ENCODE data around the gene ULK4. TPM values are rescaled to one million over a fixed set of nuclear protein-coding genes. Genes with fewer than 3 reads are reported as not detected.
"Not testable (repeated sequence)": the region's sequence is repeated elsewhere in the genome, so short reads cannot be mapped to it uniquely, and the experiment has no call there.

ULK4 gene
- total RNA-seq, 4 donors from 2014 or later: 3.2 to 18.7 (median 12.6) TPM

DNA sequence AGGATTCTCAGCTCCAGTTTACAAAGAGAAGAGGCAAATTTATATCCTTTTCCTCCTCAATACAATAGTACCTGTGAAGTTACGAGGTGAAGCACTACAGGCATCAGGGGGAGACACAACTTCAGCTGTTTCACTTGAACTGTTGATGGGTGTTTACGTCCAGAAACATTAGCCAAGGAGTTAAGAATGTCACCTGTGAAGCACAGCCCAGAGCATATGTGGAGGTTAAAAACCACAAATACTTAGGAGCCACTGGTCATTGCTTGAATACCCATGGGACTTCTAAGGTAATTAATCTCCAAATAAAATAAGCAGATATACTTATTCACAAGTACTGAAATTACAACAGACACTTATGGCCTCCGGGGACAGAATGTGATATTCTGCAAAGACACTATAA lies 246.5 kb downstream of the ULK4 start:
- H3K4me3 ChIP-seq (ENCODE audit: low read depth, poor library complexity, severe bottlenecking): no peak overlapping the region
- TF ChIP-seq POLR2A (IDR thresholded peaks at IDR 0.05): no peak
- TF ChIP-seq, protein P1, sequence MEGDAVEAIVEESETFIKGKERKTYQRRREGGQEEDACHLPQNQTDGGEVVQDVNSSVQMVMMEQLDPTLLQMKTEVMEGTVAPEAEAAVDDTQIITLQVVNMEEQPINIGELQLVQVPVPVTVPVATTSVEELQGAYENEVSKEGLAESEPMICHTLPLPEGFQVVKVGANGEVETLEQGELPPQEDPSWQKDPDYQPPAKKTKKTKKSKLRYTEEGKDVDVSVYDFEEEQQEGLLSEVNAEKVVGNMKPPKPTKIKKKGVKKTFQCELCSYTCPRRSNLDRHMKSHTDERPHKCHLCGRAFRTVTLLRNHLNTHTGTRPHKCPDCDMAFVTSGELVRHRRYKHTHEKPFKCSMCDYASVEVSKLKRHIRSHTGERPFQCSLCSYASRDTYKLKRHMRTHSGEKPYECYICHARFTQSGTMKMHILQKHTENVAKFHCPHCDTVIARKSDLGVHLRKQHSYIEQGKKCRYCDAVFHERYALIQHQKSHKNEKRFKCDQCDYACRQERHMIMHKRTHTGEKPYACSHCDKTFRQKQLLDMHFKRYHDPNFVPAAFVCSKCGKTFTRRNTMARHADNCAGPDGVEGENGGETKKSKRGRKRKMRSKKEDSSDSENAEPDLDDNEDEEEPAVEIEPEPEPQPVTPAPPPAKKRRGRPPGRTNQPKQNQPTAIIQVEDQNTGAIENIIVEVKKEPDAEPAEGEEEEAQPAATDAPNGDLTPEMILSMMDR (IDR thresholded peaks at IDR 0.05): no peak
- no peak for DNase-seq (ENCODE audit: low spot score in 2 of 2)
- intact Hi-C loops (cut with DNase I; ENCODE audit: low total_unique reads): no loop called here
- 92 to 98% methylated on average over 3 of the region's 3 CpGs for WGBS, 2 donors

DNA sequence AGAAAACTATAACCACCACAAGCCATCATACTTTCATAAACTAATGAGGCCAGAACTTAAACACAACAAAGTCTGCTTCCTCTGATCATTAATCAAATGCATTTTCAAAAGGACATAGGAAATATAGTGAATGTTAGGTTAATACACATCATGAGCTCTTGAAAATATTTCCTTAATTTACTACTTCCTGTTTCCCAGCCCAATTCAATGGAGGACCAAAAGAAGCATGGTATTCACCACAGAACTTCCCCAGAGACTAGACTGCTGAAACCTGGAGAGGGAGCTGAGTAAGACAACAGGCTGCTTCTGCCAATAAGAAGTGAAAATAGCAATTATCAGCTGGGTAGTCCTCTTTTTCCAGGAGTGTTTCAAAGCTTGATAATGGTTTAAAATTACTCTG lies 250.3 kb downstream of the ULK4 start:
- H3K4me3 ChIP-seq (ENCODE audit: low read depth, poor library complexity, severe bottlenecking): no peak overlapping the region
- TF ChIP-seq POLR2A (IDR thresholded peaks at IDR 0.05): no peak
- TF ChIP-seq, protein P1 (IDR thresholded peaks at IDR 0.05): no peak
- no peak for DNase-seq (ENCODE audit: low spot score in 2 of 2)
- intact Hi-C loops (cut with DNase I; ENCODE audit: low total_unique reads): no loop called here

DNA sequence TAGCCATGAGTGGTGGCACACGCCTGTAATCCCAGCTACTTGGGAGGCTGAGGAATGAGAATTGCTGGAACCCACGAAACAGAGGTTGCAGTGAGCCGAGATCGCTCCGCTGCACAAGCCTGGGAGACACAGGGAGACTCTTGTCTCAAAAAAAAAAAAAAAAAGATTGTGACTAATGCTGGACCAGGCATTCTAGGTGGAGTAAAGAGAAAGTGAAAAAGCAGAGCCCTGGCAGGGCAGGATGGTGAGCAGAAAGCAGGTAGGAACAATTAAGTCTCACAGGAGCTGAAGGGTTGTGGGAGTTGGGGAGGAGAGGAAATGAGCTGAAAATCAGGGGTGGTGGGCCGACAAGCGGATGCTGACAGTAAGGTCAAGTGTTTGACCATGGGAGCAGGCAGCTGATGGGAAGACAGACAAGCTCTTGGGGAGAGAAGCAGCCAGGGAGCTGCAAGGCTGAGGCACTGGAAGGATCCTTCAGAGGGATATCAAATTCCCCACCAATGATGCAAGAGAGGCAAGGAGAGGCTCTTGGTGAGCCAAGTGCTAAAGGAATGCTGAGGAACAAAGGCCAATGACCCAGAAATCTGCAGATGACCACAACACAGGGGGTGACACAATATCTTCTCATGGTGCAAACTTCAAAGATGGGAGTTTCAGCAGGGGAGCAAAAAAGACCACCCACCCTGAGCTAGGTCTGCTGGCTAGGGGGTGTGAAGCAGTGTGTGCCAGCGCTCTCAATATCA lies 251.1 kb downstream of the ULK4 start:
- intact Hi-C loops (cut with DNase I; ENCODE audit: low total_unique reads): no loop called here
- 91 to 96% methylated on average over 8 of the region's 8 CpGs for WGBS, 2 donors
- TF ChIP-seq POLR2A (IDR thresholded peaks at IDR 0.05): no peak
- TF ChIP-seq, protein P1 (IDR thresholded peaks at IDR 0.05): no peak
- DNase-seq (ENCODE audit: low spot score in 2 of 2): no peak
- H3K4me3 ChIP-seq (ENCODE audit: low read depth, poor library complexity, severe bottlenecking): no peak overlapping the region

DNA sequence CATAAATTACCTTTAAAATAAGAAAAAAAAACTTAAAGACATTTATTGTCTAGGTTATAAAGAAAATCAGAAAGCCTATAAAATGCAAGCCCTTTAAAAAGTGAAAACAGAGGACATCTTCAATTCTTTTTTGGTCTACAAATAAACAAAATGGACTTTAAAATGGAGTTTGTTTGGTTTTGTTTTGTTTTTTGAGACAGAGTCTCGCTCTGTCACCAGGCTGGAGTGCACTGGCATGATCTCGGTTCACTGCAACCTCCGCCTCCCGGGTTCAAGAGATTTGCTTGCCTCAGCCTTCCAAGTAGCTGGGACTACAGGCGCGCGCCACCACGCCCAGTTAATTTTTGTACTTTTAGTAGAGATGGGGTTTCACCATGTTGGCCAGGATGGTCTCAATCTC lies 252.7 kb downstream of the ULK4 start:
- intact Hi-C loops (cut with DNase I; ENCODE audit: low total_unique reads); H3K4me3 ChIP-seq (ENCODE audit: low read depth, poor library complexity, severe bottlenecking); DNase-seq (ENCODE audit: low spot score in 2 of 2): not testable (repeated sequence)
- 90 to 96% methylated on average over 8 of the region's 8 CpGs for WGBS, 2 donors

DNA sequence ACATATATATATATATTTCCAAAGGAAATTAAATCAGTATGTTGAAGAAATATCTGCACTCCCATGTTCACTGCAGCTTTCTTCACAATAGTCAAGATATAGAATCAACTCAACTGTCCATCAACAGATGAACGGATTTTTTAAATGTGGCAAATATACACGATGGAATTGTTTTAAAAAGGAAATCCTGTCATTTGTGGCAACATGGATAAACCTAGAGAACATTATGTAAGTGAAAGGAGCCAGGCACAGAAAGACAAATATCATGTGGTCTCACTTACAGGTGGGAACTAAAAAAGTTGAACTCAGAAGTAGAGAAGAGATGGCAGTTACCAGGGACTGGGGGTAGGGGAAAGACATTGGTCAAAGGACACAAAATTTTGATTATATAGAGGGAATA lies 253.7 kb downstream of the ULK4 start:
- intact Hi-C loops (cut with DNase I; ENCODE audit: low total_unique reads): no loop called here
- 66 to 76% methylated on average over 2 of the region's 2 CpGs for WGBS, 2 donors
- DNase-seq (ENCODE audit: low spot score in 2 of 2): no peak
- TF ChIP-seq POLR2A (IDR thresholded peaks at IDR 0.05): no peak
- TF ChIP-seq, protein P1 (IDR thresholded peaks at IDR 0.05): no peak
- no peak overlapping the region for H3K4me3 ChIP-seq (ENCODE audit: low read depth, poor library complexity, severe bottlenecking)

DNA sequence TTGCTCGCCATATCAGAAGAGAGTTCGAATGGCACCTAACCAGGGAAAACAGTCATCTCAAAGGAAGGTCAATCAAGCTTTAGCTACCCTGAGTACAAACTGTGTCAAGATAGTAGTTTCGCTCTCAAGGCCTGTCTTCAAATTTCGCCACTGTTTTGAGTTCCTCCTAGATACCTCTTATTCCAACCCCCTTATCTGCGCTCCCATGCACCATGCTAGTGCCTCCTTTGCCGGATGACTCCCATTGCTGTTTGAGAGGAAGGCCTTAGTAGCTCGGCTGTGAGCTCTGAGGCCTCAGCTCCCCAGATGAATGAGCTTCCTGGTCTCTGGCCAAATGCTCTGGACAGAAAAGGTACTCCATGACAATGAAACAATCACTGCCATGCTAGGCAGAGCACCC lies 256.0 kb downstream of the ULK4 start:
- intact Hi-C loops (cut with DNase I; ENCODE audit: low total_unique reads): no loop called here
- WGBS, 2 donors: 93 to 97% methylated on average over 7 of the region's 7 CpGs
- H3K4me3 ChIP-seq (ENCODE audit: low read depth, poor library complexity, severe bottlenecking): no peak overlapping the region
- TF ChIP-seq, protein P1 (IDR thresholded peaks at IDR 0.05): no peak
- no peak for TF ChIP-seq POLR2A (IDR thresholded peaks at IDR 0.05)
- DNase-seq (ENCODE audit: low spot score in 2 of 2): no peak

All from lower leg skin (tissue), 4 donors.